ENCODE results near the gene OXNAD1.

The OXNAD1 gene

DNA sequence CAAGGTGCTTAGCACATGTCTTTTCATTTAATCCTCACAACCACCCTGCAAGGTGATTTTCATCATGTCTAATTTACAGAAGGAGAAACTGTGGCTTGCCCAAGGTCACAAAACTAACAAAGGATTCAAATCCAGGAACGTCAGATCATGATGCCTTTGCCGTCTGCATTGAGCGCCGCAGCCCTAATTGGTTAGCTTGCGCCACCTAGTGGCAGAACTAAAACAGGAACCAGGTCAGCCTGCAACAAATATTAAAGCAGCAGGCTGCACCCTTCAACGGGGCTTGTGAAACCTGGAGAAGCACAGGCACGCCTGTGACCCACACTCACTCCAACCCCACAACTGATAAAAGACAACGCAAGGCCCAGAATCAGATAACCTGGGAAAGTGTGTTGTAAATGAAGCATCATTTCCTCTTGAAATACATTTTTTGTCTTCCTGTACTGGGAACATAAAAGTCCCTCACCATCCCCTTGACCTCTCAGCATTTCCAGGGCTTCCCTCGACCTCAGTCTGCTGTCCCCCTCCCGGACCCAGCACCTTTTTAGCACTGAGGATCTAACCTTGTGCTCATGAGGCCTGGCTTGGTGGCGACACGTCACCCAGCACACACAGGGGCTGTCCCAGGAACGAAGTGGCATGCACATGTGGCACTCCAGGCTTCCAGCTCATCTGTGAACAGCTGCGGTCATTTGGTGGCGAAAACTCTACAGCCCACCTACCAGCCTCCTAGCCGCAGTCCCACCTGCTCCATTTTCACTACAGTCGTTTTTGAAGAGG lies 17.5 kb upstream of the OXNAD1 start:
- peak; percentile 42 for DNase-seq (ENCODE audit: low read depth, low spot score)

DNA sequence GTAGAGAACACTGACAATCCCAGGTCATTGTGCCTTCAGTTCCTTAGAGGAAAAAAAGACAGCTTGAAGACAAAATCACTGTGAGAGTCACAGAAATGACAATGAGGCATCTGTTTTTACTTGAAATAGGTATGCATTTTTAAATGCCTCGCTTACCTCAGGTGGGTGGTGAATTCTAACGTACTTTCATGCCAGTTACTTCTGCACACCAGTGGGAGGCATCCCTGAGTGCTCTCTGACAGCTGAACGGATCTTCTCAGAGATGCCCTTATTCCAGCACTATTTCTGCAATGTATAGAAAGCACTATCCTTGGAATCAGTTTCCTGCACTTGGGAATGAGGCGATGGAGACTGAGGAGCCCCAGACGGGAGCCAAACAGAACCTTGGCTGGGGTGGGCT lies 16.5 kb upstream of the OXNAD1 start:
- no peak for DNase-seq (ENCODE audit: low read depth, low spot score)

DNA sequence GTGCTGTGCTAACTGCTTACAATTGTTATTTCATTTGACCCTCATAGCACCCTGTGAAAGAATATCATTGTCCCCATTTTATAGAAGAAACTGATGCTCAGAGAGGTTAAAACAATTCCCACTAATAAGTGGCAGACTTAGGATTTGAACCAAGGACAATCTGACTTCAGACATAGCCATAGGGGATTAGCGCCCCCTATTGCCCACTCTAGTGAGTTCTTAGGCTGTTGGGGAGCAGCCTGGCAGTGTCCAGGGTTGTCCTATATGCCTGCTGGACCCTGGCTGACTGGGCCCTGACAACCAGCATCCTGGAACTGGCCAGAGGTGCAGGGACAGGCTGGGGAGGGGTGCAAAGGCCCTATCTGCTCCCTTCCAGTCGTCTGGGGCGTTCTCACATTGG lies 15.7 kb upstream of the OXNAD1 start:
- DNase-seq (ENCODE audit: low read depth, low spot score) = no peak

GRCh38 chr3:16249886-16250285 lies 15.1 kb upstream of the OXNAD1 start:
- no peak for DNase-seq (ENCODE audit: low read depth, low spot score)

DNA sequence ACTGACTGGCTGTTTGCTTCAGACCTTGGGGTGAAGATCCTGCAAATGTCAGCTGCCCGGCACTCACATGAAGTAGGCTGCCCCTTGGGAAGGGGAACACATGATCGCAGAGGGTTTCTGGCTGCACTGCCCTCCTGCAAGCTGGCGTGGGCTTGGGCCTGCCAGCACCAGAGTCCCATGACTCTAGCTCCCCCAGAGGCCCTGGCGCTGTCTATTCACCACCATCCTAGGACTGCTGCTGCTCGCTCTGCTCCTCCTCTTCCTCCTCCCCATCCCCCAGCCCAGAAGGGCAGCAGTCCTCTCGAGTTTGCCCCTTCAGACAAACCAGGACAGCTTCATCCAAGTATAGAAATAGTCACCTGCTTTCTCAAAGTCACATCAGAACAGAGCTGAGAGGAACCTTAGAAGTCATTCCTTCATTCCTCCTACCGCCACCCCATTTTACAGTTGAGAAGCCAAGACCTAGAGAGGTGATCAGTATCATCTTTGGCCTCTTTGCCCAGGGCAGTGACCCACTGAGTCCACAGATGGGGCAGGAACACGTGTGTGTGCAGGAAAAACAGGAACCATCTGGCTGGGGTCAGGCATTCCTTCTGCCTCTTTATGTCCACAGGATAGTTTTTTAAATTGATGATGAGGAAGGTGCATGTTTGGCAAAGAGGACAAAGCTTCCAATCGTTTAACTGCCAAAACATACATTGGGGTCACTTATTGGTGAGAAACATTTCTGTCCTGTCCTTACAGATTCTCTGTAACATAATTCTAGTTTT lies 13.5 kb upstream of the OXNAD1 start:
- DNase-seq (ENCODE audit: low read depth, low spot score) = no peak

DNA sequence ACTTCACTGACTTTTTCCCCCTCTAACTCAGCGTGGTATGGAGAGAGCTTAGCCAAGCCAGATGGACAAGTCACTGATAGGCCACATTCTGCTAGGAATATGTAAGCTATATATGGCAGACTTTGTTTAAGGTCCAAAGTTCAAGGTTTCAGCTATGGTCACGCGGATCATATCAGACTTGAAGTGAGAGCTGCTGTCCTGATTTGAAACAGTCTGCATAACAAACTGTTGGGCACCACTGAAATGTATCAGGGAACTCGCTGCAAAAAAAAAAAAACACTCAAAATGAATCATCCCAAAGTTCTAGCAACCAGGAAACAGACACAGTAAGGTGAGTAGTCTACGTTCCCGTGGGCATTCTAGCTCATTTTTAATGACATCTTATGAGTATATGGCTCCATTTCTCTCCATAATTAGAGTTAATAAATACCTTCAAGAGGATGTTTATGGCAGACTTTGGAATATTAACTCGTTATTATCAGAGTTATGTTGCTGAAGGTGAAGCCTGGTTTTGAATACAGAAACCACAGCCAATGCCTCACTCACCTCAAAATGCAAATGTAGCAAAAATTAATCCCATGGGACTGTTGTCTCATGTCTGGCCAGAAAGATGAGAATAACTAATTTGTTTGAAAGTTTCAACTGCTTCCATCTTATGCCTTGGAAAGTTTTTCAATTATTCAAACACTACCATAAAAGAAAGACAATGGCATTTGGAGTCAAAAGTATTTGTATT lies 12.6 kb upstream of the OXNAD1 start:
- DNase-seq (ENCODE audit: low read depth, low spot score) = no peak

- DNase-seq (ENCODE audit: low read depth, low spot score) = no peak
These were observed 12.0 kb upstream of the OXNAD1 start for GRCh38 chr3:16252988-16253387.

DNA sequence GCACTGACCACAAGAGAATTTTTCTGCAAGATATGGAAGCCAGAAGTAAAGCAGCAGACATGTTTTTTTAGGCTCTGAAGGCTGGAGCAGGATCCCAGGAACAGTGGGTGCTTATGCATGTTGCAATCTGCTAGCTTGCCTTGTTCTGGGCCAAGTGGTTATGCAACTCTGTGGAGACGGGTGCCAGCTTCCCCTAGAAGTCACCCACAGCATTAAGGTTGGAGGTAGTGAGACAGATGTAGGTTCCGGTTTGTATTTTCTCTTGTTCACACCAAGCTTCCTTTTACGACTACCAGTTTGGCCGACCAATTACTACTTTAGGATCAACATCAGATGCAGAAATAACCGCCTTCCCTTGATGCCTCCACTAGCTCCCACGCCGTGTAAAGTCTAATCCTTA lies 11.4 kb upstream of the OXNAD1 start:
- no peak for DNase-seq (ENCODE audit: low read depth, low spot score)

- DNase-seq (ENCODE audit: low read depth, low spot score) = no peak
These were observed 10.1 kb upstream of the OXNAD1 start for GRCh38 chr3:16254916-16255315.

DNA sequence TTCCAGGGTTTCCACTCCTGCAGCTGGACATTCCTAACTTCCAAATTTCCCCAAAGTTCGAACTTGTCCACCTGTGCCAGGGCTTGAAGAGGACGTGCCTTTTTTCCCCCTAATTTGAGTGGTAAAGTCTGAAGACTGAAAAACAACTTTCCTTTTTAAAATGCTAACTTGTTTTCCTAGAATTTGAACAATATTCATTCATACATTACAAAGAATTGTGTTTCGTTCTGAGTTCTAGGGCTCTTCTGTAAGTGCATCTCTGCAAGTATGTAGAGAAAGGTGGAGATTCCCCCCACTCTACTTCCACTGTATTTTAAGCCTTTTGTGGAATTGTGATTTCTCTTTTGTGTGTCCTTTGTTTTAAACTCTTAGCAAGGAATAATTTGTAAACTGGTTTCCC lies 9.7 kb upstream of the OXNAD1 start:
- no peak for DNase-seq (ENCODE audit: low read depth, low spot score)

- no peak for DNase-seq (ENCODE audit: low read depth, low spot score)
These were observed 9.3 kb upstream of the OXNAD1 start for GRCh38 chr3:16255726-16256125.

DNA sequence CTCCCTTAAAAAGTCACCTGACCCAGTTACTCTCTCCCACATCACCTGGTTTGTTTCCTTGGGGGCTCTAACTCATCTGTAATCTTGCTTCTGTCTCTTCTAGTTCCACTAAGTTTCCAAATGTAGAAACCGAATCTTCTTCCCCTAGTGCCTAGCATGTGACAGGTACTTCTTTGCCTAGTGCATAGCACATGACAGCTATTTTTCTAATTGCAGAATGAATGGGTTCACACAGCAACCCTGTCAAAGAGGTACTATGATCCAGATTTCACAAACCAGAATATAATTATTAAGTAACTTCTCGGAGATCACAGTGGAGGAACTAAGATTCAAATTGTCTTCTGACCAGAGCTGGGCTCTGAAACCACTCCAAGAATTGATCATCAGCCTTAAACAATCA lies 7.7 kb upstream of the OXNAD1 start:
- no peak for DNase-seq (ENCODE audit: low read depth, low spot score)

DNA sequence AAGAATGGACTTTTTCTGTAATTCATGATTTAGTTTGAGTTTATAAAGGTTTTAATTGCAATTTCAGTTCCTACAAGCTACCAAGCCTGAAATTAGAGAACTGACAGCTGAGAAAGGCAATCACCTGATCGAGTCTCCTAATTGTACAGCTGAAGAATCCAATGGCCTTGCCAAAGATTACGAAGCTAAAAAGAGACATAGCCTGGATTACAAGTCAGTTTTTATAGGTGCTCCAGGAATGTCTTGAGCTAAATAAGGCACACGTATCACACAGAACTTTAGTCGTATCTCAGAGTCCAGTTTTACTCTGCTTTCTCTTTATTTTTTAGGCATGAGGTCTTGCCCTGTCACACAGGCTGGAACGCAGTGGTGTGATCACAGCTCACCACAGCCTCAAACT lies 6.8 kb upstream of the OXNAD1 start:
- DNase-seq (ENCODE audit: low read depth, low spot score) = no peak

- no peak for DNase-seq (ENCODE audit: low read depth, low spot score)
These were observed 6.1 kb upstream of the OXNAD1 start for GRCh38 chr3:16258866-16259265.

GRCh38 chr3:16260046-16260445 lies 5.0 kb upstream of the OXNAD1 start:
- no peak for DNase-seq (ENCODE audit: low read depth, low spot score)

GRCh38 chr3:16262174-16262573 lies 2.8 kb upstream of the OXNAD1 start:
- DNase-seq (ENCODE audit: low read depth, low spot score) = no peak

DNA sequence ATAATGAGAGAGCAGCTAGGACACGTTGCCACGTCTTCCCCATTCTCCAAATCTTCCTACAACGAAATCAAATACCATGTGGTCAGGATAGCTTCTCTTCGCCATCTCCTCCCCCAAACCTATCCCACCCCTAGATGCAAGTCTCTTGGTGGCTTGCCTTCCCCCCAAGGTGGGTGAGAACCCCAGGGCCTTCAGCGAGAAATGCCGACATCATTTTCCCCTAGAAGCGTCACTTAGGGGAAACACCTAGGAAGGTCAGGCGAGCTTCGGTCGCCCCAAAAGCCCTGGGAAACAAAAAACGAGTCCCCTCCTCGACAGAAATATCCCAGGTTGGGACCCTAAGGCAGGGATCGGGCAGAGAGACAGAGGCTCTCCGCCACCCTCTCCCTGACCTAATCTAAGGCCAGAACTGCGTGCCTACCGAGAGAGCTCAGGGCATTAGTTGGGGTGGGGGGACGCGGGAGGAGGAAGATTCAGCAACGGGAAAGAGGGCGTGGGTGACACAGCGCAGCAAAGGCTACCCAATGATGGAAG lies 771 bp upstream of the OXNAD1 start:
- DNase-seq (ENCODE audit: low read depth, low spot score) = no peak

GRCh38 chr3:16265455-16265786 lies 409 bp downstream of the OXNAD1 start:
- no peak for DNase-seq (ENCODE audit: low read depth, low spot score)

DNA sequence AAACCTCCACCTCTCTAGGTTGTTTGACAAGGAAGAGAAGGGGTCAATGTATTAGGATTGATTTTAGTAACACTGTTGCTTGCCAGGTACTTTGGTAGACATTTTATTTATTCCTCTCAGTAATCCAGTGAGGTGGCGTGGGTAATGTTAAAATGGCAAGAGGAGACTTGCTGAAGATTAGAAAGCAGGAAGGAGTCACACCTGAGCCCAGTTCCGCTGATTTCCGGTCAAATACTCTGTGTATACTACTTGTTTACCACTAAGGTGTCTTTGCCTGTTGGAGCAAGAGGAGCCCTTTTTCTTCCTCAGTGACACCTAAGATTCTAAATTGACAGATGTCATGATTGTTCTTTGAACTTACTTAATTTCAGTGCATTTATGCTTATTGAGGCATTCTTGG lies 1.7 kb downstream of the OXNAD1 start:
- no peak for DNase-seq (ENCODE audit: low read depth, low spot score)

DNA sequence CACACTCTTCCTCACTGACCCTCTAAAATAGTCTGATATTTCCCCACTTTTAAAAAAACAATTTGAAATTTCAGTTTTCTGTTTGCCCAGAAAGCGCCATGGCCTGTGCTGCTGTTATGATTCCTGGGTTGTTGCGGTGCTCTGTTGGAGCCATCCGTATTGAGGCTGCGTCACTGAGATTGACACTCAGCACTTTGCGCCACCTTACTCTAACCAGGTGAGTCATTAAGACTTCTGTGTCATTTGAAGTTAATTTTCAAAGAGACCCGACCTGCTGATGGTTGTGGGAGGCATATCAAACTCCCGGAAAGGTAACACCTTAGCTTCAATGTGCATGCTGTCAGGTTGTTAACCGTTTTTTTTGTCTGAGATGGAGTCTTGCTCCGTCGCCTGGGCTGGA lies 5.8 kb downstream of the OXNAD1 start:
- DNase-seq (ENCODE audit: low read depth, low spot score) = no peak

DNA sequence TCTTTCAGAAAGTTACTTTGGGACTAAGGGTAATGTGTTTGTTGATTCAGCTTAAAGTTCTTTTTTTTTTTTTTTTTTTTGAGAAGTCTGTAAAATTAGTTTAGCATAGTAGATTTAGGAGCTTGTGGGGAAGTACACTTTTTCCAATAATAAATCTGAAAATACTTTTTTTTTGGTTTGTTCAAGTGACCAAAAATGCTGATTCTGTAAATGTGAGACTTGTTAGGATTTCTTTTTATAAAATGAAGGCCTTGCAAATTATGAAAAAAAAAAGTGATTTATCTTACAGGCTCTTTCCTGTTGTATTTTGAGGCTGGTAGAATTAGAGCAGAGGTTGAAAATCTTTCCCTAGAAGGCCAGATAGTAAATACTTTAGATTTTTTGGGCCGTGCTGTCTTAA lies 7.6 kb downstream of the OXNAD1 start:
- DNase-seq (ENCODE audit: low read depth, low spot score) = no peak

DNA sequence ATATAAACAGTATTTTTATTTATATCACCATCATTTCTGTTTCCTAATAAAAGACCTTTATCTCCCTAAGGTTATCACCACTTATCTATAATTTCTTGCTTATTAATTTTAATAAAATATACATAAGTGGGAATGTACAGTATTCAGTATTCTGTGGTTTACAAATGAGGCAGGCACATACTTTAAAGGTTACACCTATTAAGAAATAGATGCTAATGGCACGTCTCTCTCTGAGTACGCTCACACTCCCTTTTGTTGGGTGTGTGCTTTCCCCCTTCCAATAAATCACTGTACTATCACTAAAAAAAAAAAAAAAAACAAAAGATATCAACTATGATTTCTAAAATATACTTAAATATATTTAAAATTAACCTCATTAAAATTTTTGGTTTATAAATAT lies 8.9 kb downstream of the OXNAD1 start:
- DNase-seq (ENCODE audit: low read depth, low spot score) = no peak

- DNase-seq (ENCODE audit: low read depth, low spot score) = no peak
These were observed 12.5 kb downstream of the OXNAD1 start for GRCh38 chr3:16277471-16277870.

All from iPS DF 19.7 (cell line).